GM18498 (cell line): ENCODE results near the gene BHLHE23.

ENCODE experiments used
- ATAC-seq: cut with Tn5 transposase; IDR thresholded peaks from one replicate; pipeline ENCODE4 v1.9.1; 2021; ENCODE audit warnings: mild to moderate bottlenecking, moderate library complexity; ENCODE audit not compliant: unreplicated experiment

Gene BHLHE23

DNA sequence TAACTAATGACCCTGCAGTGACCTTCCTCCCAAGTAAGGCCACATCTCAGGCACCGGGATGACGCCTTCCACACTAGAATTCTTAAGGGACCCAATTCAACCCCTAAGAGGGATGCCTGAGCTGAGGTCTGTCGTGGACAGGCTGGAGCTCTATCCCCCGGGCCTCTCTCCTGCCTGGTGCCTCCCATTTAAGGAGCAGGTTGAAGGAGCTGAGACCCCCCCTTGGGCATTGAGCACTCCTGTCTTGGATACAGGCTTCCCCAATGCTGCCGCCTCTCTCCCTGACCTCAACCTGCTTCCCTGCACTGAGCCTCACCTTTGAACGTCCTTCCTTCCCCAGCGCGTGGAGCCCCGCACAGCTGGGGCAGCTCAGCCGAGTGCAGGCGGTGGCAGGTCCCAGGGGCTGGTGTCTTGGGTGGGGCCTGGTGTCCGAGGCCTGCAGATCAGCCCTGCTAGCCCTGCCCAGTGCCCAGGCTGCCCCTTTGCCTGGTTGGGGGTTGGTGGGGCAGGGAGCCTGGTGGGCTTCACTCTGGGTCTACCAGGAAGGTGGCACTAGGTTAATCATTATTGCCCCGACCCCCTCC is 19.9 kb upstream of the BHLHE23 start:
- no peak for ATAC-seq

DNA sequence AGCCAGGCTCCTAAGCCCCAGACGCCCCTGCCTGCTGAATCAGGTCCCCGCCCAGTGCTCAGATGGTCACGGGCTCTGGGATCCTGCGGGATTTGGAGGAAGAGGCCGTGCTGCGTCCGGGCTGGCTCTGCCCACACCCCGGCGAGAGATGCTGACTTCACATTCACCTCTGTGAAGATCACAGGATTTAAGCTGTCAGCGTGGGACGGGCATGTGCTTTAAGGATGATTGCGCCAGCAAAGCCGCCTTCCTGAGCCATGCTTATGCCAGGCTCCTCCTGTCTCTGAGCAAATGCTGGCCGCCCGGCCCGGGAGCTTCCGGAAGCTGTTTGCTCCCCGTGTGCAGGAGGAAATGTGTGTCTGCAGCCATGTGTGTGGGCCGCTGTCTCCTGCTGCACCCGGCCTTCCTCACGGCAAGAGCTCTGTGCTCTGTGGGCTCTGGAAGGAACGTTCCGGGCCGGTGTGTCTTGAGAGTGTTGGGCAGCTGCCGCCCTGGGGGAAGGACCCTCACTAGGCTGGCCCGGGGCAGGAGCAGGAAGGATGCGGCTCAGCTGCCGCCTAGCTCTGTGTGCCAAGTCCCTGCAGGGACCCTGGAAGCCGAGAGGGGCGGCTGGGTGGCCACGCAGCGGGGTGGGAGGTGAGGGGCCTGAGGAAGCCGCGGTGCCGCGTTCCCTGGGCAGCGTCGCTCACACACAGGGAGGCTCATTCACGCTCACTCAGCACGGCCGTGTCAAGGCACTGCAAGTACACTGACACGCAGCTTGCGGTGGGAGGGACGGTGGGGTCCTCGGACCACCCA is 19.0 kb upstream of the BHLHE23 start:
- ATAC-seq, result no peak

DNA sequence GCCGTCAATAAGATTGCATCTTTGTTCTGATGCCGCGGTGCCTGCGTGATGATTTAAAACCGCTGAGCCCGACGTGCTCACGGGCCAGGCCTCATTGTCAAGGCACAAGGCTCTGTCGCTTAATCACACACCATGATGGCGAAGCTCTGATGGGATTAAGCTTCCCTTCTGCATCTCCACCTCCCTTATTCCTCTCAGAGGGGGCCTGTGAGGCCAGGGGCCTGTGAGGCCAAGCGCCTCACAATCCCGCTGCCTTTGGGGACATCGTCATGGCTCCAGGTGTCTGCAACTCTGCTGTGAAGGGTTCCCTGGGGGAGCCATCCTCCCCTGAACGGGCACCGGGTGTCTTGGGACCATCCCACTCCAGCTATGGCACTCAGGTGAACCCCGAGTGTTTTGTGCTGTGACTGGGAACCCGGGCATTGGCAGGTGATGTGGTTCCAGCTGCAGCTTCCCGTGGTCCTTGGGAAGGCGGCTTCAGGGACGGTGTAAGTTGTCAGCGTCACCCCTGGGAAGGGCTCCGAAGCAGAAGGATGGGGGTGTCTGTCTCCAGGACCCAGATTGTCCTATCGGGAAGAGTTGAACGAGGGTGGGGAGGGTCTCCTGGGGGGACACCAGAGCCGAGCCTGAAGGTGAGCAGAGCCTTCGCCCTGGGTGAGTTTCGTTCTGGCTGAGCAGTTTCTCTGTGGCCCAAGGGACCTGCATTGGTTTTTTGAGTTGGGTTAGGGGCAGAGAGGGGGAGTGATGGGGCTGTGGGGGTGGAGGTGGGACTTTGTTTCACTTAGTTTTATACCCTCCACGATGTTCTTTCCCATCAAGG is 18.0 kb upstream of the BHLHE23 start:
- ATAC-seq, result no peak

DNA sequence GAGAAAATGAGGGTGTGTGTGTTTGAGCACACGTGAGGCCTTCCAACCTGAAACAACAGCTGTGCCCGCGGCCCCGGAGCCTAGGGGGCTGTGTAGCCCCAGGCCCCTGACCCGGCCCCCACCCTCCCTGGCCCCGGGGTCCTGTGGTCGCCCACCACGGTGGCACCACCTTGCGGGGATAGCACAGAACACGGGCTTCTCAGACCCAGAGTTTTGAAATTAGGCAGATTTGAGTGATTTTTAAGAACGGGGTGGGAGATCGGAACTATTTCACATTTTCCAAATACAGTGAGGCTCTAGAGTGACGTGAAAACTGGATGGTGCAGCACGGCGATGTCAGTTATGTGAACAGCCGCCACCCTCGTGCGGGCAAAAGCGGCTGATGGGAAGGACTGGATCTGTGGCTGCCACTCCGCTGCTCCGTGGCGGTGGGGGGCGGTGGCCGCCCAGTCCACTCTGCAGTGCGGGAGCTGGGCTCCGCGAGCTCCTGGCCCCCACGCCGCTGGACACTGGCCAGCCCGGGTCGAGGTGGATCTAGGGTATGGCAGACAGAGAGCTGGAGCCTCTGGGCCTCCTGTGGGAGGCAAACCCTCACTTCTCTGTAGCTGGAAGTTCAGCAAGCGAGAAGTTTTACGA is 17.3 kb upstream of the BHLHE23 start:
- no peak for ATAC-seq

DNA sequence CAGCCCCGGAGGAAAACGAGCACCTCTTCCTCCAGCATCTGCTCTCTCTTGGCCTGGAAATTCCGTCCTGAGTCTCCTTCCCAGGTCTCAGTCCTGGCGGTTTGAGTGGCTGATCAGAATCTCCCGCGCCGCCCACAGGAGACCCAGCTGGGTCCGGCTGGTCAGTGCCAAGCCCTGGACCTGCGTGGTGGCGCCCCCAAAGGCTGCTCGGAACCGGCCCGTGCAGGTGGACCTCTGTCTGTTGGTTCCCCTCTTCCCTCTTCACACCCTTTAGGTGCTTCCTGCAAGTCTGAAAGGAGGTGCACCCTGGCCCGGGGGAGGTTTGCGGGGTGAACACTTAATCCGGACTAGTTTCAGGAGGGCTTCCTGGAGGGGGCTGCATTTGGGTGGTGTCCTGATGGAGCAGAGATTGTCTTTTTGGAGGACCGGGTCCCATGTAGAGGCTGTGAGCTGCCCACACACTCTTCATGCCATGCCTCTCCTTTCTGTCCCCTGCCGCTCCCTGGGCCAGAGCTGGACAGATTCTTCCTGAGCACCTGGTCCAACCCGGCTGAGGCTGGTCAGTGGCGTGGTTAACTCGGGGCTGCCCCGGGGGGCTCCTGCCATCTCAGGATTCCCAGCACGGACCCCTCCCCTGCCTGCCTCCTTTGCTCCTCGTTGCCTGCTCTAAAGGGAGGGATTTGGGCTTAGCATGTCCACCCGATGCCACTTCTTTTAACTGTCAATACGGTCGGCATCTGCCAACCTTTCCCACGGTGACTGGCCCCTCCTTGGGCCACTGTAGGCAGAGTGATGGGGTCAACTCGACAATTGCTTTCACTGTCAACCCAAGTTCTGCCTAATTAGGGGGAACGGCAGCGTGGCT is 16.5 kb upstream of the BHLHE23 start:
- no peak for ATAC-seq

DNA sequence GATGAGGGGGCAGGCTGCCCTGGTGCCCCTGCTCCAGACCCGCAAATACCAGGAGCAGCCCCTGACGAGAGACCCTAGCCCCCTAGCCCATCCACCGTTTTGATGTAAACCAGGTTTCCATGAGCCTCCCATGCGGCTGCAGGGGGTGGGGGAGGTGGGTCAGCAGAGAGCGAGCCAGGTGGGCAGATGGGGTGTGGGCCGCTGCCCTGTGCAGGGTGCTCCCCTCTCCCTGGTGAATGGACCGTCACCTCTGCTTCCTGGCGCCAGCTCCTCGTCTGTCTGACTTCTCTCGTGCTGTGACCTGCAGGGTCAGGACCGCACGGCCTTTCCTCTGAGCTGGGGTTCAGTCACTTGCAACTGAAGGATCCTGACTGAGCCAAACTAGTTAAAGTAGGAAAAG is 15.7 kb upstream of the BHLHE23 start:
- no peak for ATAC-seq

DNA sequence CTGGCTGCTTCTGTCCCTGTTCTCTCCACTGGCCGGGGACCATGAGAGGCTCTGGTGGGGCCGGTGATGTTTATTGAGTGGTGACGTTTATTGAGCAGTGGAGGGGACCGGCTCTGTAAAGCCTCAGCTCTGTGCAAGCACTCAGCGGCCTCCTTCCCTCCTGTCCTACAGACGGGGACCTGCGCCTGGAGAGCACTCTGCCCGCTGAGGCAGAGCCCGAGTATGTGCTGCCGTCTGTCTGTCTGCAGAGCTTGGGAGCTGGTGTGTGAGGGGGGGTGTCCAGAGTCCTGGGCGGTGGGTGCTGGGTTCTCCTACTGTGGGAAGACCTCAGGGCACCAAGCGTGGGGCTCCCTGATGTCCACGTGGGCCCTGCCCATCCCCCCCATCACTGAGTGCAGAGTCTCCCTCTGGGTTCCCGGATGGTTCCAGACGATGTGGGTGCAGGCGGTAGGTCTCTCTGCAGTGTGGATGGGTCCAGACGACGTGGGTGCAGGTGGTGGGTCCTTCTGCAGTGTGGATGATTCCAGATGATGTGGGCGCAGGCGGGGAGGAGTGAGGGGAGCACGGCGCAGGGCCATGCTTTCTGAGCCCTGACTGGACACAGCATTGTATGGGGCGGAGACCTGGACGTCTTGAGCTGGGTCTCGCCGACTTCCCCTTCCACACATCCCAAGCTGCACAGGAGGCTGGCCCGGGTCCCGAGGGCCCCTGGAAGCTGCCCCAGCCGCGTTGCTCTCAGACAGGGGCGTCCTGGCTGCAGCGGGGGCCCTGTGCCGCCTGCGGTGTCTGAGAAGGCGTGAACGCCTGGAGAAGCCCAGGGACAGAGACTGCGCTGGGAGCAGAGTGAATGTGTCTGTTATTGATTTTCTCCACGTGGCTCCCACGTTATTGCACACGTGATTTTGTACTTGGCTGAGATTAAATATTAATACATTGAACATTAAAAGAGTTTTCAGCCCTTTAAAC is 14.9 kb upstream of the BHLHE23 start:
- ATAC-seq, result no peak

DNA sequence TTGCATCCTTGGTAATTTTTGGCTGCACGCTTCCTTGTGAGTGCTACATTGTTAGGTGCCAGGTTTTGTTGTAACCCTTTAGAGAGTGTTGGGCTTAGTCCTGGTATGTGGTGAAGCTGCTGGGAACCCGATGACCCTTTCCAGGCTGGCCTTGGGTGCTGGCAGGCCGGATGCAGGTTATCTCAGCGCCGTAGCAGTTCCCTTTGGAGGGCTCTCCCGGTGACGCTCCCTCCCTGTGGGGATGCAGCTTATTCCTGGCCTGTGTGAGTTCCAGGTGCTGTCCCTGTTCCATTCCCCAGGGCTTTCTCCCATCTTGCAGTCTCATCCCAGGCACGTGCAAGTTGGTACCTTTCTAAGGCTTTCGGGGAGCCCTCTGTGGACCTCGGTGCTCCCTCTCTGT is 13.9 kb upstream of the BHLHE23 start:
- ATAC-seq, result no peak

DNA sequence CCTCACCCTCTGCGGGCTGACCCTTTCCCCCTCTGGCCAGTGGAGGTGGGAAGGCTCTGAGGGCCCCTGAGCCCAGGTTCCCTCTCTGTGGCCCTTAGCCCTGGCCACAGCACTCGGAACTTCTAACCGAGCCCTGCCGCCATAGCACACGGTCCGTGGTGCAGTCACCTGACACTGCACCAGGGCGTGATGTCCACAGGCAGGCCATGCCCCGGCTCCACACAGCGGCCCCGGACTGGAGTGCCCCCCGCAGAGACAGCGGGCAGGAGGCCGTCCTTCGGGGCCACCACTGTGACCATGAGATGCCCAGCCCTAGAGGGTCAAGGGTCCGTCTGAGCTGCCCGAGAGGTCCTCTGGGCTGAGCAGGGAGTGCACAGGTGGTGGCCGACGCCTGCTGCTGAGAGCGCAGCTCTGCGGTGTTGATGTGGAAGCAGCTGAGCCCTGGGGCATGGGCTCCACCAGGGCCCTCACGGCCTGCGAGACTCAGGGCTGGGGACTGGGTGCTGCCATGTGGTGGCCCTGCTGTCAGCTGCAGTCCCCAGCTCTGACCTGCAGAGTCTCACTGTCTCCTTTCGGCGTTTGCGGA is 11.2 kb upstream of the BHLHE23 start:
- no peak for ATAC-seq

DNA sequence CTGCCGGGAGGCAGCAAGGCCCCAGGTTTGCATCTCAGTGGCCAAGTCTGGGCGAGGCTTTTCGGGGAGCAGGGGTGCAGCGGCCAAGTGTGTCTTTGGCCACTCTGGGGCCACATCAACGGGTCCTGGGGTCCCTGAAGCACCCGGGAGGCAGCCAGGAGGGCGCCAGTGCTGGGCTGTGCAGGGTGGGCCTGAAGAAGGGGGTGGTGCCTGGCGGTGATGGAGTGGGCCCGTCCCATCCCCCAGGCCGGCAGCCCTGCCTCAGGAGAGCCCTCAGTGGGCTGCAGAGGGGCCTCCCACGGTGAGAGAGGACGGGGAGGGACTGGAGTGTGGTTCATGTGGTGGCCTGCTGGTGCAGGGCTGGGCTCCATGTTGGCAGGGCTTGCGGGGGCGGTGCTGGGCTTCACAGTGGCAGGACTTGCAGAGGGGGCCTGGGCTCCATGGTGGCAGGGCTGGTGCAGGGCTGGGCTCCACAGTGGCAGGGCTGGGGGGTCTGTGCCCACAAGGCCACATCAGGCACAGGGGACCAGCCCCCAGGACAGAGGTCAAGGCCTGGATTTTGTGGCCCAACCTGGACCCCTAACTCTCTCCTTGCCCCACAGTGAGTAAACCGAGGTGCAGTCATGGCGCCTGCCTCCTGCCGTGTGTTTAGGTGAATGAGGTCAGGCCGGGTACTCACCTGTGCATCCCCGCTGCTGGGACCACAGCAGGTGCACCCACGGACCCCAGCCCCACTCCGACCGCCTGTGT is 10.5 kb upstream of the BHLHE23 start:
- no peak for ATAC-seq

DNA sequence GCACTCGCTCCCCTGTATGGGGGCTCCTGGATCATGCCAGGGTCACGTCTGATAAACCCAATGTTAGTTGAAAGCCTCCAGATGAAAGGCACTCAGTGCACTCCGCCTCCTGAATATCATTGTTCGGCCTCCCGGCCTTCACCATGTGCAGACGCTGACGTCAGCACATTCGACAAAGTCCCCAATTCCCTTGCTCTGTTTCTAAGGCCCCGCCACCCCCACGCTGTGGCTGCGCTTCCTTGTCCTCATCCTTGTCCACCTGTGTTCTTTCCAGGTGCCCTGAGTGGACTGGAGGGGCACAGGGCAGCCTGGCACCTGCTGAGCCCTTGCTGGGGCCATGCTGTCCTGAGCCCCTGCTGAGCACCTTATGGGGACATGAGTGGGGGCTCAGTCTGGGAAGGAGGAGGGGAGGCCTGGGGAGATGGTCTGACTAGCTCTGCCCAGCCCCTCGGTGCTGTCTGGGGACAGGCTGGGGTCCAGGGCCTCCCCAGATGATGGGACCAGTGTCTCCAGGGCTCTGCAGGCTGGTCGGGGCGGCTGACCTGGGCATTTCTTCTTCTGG is 9.8 kb upstream of the BHLHE23 start:
- no peak for ATAC-seq

DNA sequence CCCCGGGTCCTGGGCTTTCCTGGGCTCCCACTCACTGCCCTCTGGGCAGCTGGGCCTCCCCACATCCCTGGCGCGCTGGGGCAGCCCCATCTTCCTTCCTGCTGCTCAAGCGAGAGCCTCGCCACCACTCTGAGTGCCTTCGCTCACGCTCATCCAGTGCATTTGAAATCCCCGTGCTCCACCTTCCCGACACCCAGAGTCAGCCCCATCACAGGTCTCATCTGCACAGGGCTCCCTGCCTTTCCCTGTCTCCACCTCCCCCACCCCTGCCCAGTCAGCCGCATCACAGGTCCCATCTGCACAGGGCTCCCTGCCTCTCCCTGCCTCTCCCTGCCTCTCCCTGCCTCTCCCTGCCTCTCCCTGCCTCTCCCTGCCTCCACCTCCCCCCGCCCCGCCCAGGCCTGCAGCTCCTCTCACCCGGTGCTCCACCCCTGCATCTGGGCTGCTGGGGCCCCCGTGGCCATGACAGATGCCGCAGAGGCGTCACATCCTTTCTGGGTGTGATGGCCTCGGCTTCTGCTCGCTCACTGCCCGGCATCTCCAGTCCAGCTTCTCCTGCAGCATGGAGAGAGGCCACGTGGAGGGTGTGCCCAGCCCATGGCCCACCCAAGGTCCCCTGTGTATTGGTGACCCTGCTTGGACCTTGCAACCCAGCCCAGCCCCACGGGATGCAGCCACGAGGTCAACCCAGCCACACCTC is 9.0 kb upstream of the BHLHE23 start:
- ATAC-seq, result no peak

DNA sequence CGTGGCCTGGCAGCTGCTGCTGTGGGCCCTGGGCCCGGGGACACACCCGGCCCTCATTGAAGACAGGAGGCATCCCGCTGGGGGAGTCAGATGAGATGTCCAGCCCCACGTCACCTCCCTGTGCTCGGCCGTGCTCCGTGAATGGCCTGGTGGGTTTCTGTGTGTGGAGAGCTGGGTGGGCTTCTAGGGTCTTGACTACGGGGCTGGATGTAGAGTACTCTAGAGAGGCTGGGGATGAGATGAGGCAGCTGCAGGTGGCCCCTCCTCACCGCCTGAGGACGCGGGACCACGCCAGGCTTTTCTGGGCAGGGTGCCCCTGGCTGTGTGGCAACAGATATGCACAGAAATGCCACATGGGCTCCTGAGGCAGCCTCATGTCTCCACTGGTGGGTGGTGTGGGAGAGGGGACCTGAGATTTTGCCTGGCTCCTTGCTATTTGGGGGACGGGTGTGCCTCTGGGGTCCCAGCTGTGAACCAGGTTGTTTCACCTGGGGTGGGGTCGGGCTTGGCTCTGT is 8.4 kb upstream of the BHLHE23 start:
- no peak for ATAC-seq

DNA sequence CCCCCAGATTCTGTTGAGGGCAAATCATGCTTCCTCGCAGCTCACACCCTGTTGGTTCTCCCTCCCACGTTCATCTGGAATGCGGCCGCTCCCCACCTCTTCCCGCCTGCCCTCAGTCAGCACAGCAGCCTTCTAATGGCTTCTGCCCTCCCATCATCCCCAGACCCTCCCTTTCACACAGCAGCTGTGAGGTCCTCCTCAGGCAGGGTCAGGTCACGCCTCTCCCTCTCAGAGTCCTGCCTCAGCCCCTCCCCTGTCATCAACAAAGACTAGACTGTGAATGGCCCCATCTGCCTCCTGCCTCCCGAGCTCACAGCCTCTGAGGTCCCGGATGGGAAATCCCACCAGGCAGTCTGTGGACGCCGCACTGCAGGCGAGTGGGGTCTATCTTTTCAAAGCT is 7.9 kb upstream of the BHLHE23 start:
- no peak for ATAC-seq

DNA sequence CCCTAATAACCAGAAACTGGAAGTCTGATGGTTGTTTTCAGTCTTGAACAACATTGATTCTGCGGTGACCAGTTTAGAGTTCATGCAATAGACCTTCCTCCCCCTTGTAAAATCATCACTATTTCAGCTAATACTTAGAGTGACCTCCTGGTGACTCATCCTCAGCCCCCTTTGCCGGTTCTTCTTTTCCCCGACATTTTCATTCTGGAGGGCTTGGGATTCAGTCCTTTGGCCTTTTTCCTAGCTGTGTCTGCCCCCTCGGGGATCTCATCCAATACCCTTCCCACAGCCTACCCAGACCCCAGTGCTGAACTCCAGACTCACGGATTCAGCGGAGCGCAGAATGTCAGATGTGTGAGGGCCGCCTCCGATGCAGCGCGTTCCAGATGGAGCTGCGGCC is 7.5 kb upstream of the BHLHE23 start:
- ATAC-seq, result no peak

DNA sequence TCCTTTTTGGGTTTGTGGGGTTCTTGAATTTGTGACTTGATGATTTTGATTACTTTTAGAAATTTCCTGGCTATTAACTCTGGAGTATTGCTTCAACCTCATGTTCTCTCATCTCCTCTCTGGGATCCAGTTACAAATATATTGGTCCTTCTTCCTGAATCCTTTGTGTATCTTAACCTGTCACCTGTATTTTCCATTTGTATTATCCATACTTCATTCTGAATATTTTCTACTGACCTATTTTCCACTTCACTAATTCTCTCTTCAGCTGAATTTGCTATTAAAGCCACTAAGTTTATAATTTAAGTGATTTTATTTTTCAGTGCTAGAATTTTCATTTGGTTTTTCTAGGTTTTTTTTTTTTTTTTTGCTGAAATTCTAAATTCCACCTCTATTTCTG is 6.4 kb upstream of the BHLHE23 start:
- no peak for ATAC-seq

DNA sequence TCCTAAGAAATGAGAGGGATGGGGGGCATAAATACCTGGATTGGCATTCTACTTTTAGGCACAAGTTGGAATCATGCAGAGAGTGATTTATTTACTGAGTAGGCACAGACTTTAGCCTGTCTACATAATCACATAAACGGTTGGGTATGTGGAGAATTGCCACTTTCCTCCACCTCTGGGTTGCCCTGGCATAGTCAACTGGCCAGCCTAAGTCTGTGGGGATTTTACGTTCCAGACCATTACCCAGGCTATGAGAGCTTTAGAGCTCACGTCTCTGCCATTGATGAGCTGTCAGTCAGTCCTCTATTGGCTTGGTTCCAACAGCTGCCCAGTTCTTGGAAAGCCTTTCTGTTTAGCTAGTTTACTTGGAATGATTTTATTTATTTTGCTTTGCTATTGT is 5.0 kb upstream of the BHLHE23 start:
- no peak for ATAC-seq
